Activated naive CD8-positive, alpha-beta T cell treated with anti-CD3 and anti-CD28 coated beads, Interleukin-2, amount 50 U/mL, for 16 hours (primary cell): Measurements from ENCODE around the gene STAT4.

Source experiments
- DNase-seq: peaks from one replicate; pipeline ENCODE4 v3.0.0-alpha.2; 2020; ENCODE audit warnings: low read depth, low spot score

The STAT4 gene

GRCh38 chr2:191086706-191087105 lies 64.1 kb downstream of the STAT4 start:
- no peak for DNase-seq

GRCh38 chr2:191083540-191083939 lies 67.3 kb downstream of the STAT4 start:
- DNase-seq, result no peak

- DNase-seq, result no peak
Observed at GRCh38 chr2:191082321-191082720, 68.5 kb downstream of the STAT4 start.

GRCh38 chr2:191081411-191082155 lies 69.2 kb downstream of the STAT4 start:
- DNase-seq, result no peak

GRCh38 chr2:191078165-191078867 lies 72.5 kb downstream of the STAT4 start:
- DNase-seq, result no peak

- no peak for DNase-seq
Observed at GRCh38 chr2:191070276-191070675, 80.5 kb downstream of the STAT4 start.

GRCh38 chr2:191069606-191070005 lies 81.2 kb downstream of the STAT4 start:
- DNase-seq, result no peak

- no peak for DNase-seq
Observed at GRCh38 chr2:191066919-191067233, 83.9 kb downstream of the STAT4 start.

- no peak for DNase-seq
Observed at GRCh38 chr2:191066197-191066918, 84.4 kb downstream of the STAT4 start.

GRCh38 chr2:191065785-191066184 lies 85.0 kb downstream of the STAT4 start:
- no peak for DNase-seq

- DNase-seq, result no peak
Observed at GRCh38 chr2:191064590-191064989, 86.2 kb downstream of the STAT4 start.

- no peak for DNase-seq
Observed at GRCh38 chr2:191063584-191063983, 87.2 kb downstream of the STAT4 start.

- DNase-seq, result no peak
Observed at GRCh38 chr2:191061381-191061980, 89.3 kb downstream of the STAT4 start.

- no peak for DNase-seq
Observed at GRCh38 chr2:191059308-191059707, 91.5 kb downstream of the STAT4 start.

- no peak for DNase-seq
Observed at GRCh38 chr2:191056228-191056627, 94.6 kb downstream of the STAT4 start.

- no peak for DNase-seq
Observed at GRCh38 chr2:191053256-191053655, 97.5 kb downstream of the STAT4 start.

GRCh38 chr2:191051825-191052778 lies 98.7 kb downstream of the STAT4 start:
- no peak for DNase-seq

GRCh38 chr2:191051177-191051576 lies 99.6 kb downstream of the STAT4 start:
- DNase-seq, result no peak

- DNase-seq, result no peak
Observed at GRCh38 chr2:191050640-191050987, 100.2 kb downstream of the STAT4 start.

- no peak for DNase-seq
Observed at GRCh38 chr2:191049728-191050639, 100.8 kb downstream of the STAT4 start.
